ENCODE results near the gene FOXO6. TPM values are rescaled to one million over a fixed set of nuclear protein-coding genes. Genes with fewer than 3 reads are reported as not detected.

The FOXO6 gene
- total and polyA plus RNA-seq, 9 of the 15 experiments (the other 6 are each of a cell fraction or from before 2014, with no cell fraction given): 0.04 to 0.31 (median 0.12) TPM; not detected in 5

DNA sequence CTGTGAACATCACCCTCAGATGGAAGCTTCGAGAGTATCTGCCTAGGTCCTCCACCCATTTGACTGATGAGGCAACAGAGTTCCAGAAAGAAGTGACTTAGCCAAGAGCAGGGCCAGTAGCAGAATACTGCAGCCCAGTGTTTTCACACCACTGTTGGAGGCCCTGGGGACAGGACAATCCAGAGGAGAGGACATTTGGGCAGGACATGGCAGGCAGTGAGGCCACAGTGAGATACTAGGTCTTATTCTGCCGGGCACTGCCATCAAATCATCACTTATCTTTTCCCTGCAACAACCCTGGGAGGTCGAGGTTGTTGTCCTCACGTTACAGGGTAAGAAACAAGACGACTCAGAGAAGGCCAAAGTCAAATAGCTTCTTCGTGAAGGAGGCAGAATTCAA, 5.5 kb upstream of the FOXO6 start:
- 7% methylated on average over 6 of the region's 6 CpGs for WGBS (ENCODE audit: insufficient coverage, low coverage, missing lambda C conversion rate)
- BruUV-seq (replicated peaks): no TSS peak
- H3K27me3 ChIP-seq (ENCODE audit: control insufficient read depth in 2 of 2, insufficient read depth in 2 of 2, low read length in 2 of 2): peaks cover 0 to 5% of the 10 kb centered on the region in 2 experiments; a peak in 1 of 5 replicates
- H3K4me2 ChIP-seq (ENCODE audit: insufficient read depth, low read length): no peak overlapping the region
- H3K9me1 ChIP-seq (ENCODE audit: control insufficient read depth, insufficient read depth, low read length): no peaks in the 10 kb centered on the region
- ATAC-seq (no peak), FAIRE-seq (no peak), DNase-seq (ENCODE audit: extremely low read depth in 1 of 4, low spot score in 3 of 4) (no peak)
- POLR2A ChIA-PET: interaction anchor here (0.6 to 2.2 kb wide), 6 partner anchors 12 to 44 kb away, joined by 3 to 5 read pairs (median 4); no protein-coding TSS in a partner anchor
- CTCF ChIA-PET (ENCODE audit: low intra/inter-chr PET ratio): no interaction called here
- H4K20me1 ChIP-seq (replicated peaks; ENCODE audit: control insufficient read depth, insufficient read depth, low read length): no peaks in the 10 kb centered on the region
- H3K4me3 ChIP-seq: no peak overlapping the region
- no peaks in the 10 kb centered on the region for H3K36me3 ChIP-seq (ENCODE audit: control insufficient read depth, insufficient read depth, low read length)
- intact Hi-C loops (cut with micrococcal nuclease) (no loop called here), in situ Hi-C loops (cut with MboI) (no loop called here)
- peaks cover 22 to 31% of the 10 kb centered on the region in 2 experiments for H3K4me1 ChIP-seq (replicated peaks in 1 of 2; ENCODE audit: control insufficient read depth in 2 of 2, insufficient read depth in 2 of 2, low read length in 2 of 2)
- H2AFZ ChIP-seq (ENCODE audit: low read depth, low read length): no peak overlapping the region
- H3K79me2 ChIP-seq (ENCODE audit: control insufficient read depth, insufficient read depth, low read length): no peaks in the 10 kb centered on the region
- no peak overlapping the region for H3K27ac ChIP-seq (ENCODE audit: extremely low read depth, low read depth, low read length)
- H3K9me3 ChIP-seq (replicated peaks; ENCODE audit: control insufficient read depth, insufficient read depth, low read depth, low read length): no peaks in the 10 kb centered on the region
- no peak overlapping the region for H3K9ac ChIP-seq (ENCODE audit: insufficient read depth in 1 of 2, low read depth in 2 of 2, low read length in 2 of 2)
- TF ChIP-seq ZNF212 (CRISPR knock-in tag; IDR thresholded peaks at IDR 0.05) (no peak), NR2F6 (CRISPR knock-in tag; IDR thresholded peaks at IDR 0.05) (no peak), STAT5B (CRISPR knock-in tag; IDR thresholded peaks at IDR 0.05) (no peak), ZNF232 (CRISPR knock-in tag; IDR thresholded peaks at IDR 0.05) (no peak), NR2C2 (CRISPR knock-in tag; IDR thresholded peaks at IDR 0.05) (no peak), NR2C2 (tag; IDR thresholded peaks at IDR 0.05) (no peak), HNRNPH1 (optimal IDR thresholded peaks at IDR 0.05; ENCODE audit: low read depth, low read length) (no peak), ZNF589 (CRISPR knock-in tag; IDR thresholded peaks at IDR 0.05; ENCODE audit: low read depth) (no peak), CHD4 (IDR thresholded peaks at IDR 0.05; ENCODE audit: insufficient read depth, insufficient replicate concordance, low read depth, low read length, poor library complexity, severe bottlenecking) (no peak), HLTF (IDR thresholded peaks at IDR 0.05) (no peak), TBL1XR1 (IDR thresholded peaks at IDR 0.05; ENCODE audit: low read length in 2 of 2) (no peak), ZNF76 (CRISPR knock-in tag; IDR thresholded peaks at IDR 0.05; ENCODE audit: borderline replicate concordance) (no peak), MCM2 (IDR thresholded peaks at IDR 0.05; ENCODE audit: low read depth) (no peak), ETV1 (tag; conservative IDR thresholded peaks at IDR 0.05; ENCODE audit: low read depth) (no peak), ZNF324 (CRISPR knock-in tag; IDR thresholded peaks at IDR 0.05) (no peak)
- TF ChIP-seq, protein P1, sequence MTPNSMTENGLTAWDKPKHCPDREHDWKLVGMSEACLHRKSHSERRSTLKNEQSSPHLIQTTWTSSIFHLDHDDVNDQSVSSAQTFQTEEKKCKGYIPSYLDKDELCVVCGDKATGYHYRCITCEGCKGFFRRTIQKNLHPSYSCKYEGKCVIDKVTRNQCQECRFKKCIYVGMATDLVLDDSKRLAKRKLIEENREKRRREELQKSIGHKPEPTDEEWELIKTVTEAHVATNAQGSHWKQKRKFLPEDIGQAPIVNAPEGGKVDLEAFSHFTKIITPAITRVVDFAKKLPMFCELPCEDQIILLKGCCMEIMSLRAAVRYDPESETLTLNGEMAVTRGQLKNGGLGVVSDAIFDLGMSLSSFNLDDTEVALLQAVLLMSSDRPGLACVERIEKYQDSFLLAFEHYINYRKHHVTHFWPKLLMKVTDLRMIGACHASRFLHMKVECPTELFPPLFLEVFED (CRISPR knock-in tag; conservative IDR thresholded peaks at IDR 0.05): no peak
- TF ChIP-seq, protein P2, sequence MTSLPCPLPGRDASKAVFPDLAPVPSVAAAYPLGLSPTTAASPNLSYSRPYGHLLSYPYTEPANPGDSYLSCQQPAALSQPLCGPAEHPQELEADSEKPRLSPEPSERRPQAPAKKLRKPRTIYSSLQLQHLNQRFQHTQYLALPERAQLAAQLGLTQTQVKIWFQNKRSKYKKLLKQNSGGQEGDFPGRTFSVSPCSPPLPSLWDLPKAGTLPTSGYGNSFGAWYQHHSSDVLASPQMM (CRISPR knock-in tag; IDR thresholded peaks at IDR 0.05): no peak
- TF ChIP-seq, protein P3, sequence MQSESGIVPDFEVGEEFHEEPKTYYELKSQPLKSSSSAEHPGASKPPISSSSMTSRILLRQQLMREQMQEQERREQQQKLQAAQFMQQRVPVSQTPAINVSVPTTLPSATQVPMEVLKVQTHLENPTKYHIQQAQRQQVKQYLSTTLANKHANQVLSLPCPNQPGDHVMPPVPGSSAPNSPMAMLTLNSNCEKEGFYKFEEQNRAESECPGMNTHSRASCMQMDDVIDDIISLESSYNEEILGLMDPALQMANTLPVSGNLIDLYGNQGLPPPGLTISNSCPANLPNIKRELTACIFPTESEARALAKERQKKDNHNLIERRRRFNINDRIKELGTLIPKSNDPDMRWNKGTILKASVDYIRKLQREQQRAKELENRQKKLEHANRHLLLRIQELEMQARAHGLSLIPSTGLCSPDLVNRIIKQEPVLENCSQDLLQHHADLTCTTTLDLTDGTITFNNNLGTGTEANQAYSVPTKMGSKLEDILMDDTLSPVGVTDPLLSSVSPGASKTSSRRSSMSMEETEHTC (IDR thresholded peaks at IDR 0.05): no peak
- TF ChIP-seq, protein P4, sequence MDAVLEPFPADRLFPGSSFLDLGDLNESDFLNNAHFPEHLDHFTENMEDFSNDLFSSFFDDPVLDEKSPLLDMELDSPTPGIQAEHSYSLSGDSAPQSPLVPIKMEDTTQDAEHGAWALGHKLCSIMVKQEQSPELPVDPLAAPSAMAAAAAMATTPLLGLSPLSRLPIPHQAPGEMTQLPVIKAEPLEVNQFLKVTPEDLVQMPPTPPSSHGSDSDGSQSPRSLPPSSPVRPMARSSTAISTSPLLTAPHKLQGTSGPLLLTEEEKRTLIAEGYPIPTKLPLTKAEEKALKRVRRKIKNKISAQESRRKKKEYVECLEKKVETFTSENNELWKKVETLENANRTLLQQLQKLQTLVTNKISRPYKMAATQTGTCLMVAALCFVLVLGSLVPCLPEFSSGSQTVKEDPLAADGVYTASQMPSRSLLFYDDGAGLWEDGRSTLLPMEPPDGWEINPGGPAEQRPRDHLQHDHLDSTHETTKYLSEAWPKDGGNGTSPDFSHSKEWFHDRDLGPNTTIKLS (IDR thresholded peaks at IDR 0.05; ENCODE audit: borderline replicate concordance, low read depth): no peak

Data from K562 (cell line).